Sciatic nerve (tissue), 2 donors: ENCODE results near the gene DUOX1. TPM values are rescaled to one million over a fixed set of nuclear protein-coding genes. Genes with fewer than 3 reads are reported as not detected.

ENCODE experiments used
- ATAC-seq: fragments of 200-7000 bp; cut with Tn5 transposase; one replicate; pipeline ENCODE4 v1.9.1; 2020; ENCODE audit warnings: mild to moderate bottlenecking, moderate library complexity
- DNase-seq: peaks from one replicate; pipeline ENCODE4 v3.0.0-alpha.2; 2020; ENCODE audit warnings: low spot score
- intact Hi-C: fragments of 100-400 bp; cut with DNase I; formaldehyde crosslinking; loops from one replicate; pipeline ENCODE4 v1.14.2; 2022
- total RNA-seq: library from RNA; stranded (reverse); fragmentation: NEBNext Ultra II Directional; extraction: Animal tissue kit (Norgen Biotek cat#: 25700); gene quantifications from one replicate; pipeline ENCODE4 v1.2.1, GENCODE V29; 2021
- donor health status: DM: no; HTN: no; CAD: no.
- donor health status: DM: no; HTN: no; CAD: no.

The DUOX1 gene
- total RNA-seq, 1 donor from 2014 or later = 5.9 TPM

DNA sequence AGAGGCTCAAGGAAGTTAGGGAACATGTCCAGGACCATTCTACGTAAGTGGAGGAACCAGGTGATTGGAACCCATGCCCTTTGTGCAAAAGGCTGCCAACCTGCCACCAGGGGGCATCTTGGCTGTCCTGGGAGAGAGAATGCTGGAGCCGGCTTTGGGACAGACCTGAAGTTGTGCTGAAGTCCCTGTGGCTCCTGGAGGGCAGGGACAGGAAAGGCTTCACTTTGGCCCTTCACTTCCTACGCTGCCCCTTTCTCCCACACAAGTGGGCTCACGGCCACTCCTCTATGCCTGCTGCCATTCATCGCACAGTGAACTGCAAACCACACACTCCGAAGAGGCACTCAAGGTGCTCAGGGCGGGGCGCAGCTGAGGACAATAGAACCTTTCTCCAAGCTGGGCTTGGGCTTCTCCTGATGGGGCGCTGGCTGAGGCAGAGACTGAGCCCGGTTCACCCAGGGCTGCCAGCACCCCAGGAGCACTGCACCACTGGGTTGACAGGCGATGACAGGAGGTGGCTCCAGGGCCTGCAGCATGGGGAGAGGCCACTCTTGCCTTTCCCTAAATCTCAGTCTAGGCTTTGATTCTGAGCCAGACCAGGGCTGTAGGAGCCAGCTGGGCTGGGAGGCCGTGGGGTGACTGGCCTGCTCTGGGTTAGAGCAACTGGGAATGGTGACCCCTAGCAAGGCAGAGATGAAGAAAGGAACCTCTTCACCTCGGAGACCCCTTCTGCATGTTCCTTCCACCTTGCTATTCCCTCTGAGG lies 49.6 kb downstream of the DUOX1 start:
- ATAC-seq (no peak), DNase-seq (no peak)
- intact Hi-C loops = no loop called here

GRCh38 chr15:45180201-45180600 lies 50.4 kb downstream of the DUOX1 start:
- no peak for DNase-seq
- no peak for ATAC-seq
- intact Hi-C loops = no loop called here

- no peak for ATAC-seq
- no peak for DNase-seq
- intact Hi-C loops = no loop called here
Observed at GRCh38 chr15:45180648-45181436, 51.0 kb downstream of the DUOX1 start.

- intact Hi-C loops = no loop called here
- no peak for DNase-seq
- ATAC-seq = peak; percentile 9
Observed at GRCh38 chr15:45181491-45182285, 51.9 kb downstream of the DUOX1 start.

DNA sequence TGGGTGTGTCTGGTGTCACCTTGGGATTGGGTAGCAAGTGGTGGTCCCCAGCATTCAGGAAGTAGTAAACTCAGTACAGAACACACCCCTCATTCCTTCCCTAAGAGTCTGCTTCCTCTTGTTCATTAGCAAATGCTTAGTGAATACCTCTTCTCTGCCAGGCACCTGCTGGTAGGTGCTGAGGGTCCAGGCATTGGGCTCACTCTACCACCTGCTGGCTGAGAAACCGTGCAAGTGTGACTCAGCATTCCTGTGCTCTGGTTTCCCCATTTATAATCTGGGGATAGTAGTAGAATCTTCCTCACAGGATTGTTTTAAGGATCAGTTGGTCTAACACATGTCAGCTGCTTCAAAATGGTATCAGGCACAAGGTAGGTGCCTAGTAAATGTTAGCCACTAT lies 53.2 kb downstream of the DUOX1 start:
- no peak for ATAC-seq
- intact Hi-C loops = no loop called here

DNA sequence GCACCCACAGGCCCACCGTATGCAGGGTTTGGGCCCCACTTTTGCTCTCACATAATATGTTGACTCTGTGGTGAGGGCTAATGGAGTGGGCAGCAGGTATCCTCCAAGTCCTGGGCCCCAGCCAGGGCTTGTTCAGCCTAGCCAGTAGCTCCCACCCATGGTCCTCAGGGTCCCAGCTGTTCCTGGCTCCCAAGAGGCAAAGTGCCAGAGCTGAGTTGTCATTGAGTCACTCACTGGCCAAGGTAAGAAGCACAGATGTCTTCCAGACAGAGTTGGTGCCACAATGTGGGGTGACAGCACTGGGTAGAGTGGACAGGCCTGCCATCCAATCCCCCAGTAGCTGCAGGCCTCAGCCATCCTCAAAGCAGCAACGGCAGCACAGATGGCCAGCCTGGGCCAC lies 53.7 kb downstream of the DUOX1 start:
- DNase-seq (no peak), ATAC-seq (no peak)
- intact Hi-C loops = no loop called here

More for the DNA sequence above, 53.2 kb downstream of the DUOX1 start:
- no peak for DNase-seq

GRCh38 chr15:45184562-45185041 lies 54.8 kb downstream of the DUOX1 start:
- ATAC-seq (no peak), DNase-seq (no peak)
- intact Hi-C loops = no loop called here

- DNase-seq (no peak), ATAC-seq (no peak)
- intact Hi-C loops = no loop called here
Observed at GRCh38 chr15:45185069-45185779, 55.4 kb downstream of the DUOX1 start.

DNA sequence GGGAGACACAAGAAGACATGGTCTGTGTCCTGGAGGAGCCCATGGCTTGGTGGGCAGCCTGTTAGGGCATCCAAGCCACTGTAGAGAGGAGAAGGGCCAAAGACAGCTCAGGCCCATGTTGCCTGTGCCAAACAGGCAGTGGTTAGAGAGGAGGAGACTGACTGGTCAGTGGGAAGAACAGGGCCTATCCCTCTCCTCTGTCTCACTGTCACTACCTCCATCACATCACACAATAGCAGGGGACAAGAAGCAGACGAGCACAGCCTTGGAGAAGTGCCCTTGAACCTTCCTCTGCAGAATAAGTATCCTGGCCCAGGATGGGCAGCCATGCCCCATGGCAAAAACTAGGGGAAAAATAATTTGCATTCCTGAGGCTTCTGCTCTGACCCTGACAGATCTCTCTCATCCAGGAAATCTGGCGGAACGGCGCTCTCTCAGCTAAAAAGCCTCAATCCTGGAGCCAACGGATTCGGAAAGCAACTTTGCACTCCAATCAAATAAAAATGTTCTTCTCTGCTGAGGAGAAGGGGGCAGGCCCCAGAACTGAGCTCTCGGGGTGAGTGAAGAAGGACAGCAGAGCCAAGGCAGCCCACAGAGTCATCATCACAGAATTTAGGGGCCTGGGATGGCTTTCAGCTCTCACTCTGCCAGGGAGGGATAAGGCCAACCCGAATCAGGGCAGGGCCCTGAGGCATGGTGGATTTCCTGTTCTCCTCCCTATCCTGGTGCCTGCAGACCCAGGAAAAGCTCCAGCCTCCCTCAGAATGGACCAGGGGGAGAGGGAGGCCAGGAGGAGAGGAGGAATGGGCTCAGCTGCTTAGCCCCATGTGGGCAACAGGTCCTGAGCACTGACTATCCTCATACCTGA lies 56.3 kb downstream of the DUOX1 start:
- peak; percentile 61 for ATAC-seq
- intact Hi-C loops = no loop called here

GRCh38 chr15:45186771-45187577 lies 57.2 kb downstream of the DUOX1 start:
- DNase-seq (no peak), ATAC-seq (peak; percentile 11)
- intact Hi-C loops = no loop called here

More for the DNA sequence above, 56.3 kb downstream of the DUOX1 start:
- DNase-seq = no peak

DNA sequence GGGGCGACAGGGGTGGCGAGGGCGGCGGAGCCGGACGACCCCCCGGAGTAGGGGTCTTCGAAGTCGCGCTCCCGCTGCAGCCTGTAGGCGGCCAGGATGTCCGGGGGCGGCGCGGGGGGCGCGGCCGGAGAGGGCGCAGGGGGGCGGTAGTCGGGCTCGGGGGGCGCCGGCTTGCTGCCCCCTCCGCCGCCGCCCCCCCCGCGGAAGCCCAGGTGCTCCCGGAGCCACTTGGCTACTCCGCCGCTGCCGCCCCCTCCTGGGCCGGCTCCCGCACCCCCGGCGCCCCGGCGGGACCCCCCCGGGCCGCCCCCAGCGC lies 57.7 kb downstream of the DUOX1 start:
- ATAC-seq = no peak
- intact Hi-C loops = no loop called here
- DNase-seq = no peak

- ATAC-seq = peak; percentile 88
- intact Hi-C loops = no loop called here
- peak; percentile 84 for DNase-seq
Observed at GRCh38 chr15:45187894-45188830, 58.4 kb downstream of the DUOX1 start, which contains the start of gene SHF. Gene SHF (minus strand): TSS chr15:45187966. CDS start chr15:45187951, 15 bp downstream.

- ATAC-seq (no peak), DNase-seq (no peak)
- intact Hi-C loops = no loop called here
Observed at GRCh38 chr15:45197512-45197911, 67.7 kb downstream of the DUOX1 start.

DNA sequence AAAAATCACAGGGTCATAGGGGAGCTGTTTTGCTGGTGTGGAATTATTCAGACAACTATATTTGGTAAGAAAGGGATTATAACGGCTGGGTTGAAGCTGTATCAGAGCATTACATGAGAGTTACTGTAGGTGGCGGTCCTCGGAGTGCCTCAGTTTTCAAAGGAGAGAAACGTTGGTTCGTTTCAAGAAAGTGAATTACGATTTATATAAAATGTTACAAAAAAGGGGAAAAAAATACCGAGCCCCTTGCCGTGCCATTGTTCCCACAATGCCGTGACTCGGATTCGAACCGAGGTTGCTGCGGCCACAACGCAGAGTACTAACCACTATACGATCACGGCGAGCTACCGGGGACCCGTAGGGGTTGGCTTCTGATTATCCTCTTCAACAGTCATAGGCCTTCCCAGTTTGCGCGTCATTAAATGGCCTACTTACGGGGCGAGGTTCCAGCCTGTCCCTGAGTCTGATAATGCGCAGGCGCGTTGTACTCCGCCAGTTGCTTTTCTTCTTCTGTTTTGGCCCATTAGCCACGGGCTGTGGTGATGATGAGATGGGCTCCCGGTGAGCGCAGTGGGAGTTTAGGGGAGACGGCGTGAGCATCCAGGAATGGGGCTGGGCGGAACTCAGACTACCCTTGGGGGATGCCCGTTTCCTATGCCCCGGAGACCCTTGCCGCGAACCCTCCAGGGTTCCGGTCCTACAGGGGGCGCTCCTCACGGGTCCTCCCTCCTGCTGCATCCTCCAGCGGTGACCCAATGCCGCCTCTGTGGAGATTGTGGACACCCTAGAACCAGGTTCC lies 68.7 kb downstream of the DUOX1 start:
- DNase-seq (peak; percentile 96), ATAC-seq (peak; percentile 87)
- intact Hi-C loops = no loop called here

DNA sequence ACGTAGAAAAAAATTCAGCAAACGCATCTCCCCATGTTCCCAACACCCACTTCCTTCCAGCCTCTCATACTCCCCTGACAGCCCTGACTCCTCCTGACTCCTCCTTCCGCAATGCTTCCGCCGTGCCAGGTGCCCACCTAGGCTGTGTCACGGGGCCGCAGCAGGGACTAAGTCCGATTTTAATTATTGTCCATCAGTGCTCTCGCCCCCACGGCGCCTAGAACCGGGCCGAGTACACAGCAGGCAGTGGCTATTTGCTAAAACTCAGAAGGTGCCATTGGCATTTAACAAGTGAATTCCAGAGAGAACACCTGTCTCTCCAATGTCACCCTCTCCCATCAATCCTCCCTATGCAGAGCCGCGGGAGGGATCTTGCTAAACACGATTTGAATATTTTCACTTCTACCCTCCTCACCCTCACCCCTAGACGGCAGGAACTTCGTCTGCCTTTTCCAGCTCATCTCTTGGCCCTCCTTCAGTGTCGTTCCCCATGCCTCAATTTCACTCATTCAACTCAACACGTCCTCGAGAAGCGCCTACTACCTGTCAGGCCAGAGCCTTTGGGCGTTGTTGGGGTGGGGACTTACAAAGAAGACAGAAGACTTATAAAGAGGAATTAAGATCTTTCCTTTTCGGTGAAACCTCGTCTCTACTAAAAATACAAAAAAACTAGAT lies 69.5 kb downstream of the DUOX1 start:
- intact Hi-C loops = no loop called here
- DNase-seq (no peak), ATAC-seq (peak; percentile 2)
